NCI-H128 (cell line): ENCODE data around the gene TSPEAR.

Source experiments
- DNase-seq: peaks from one replicate; lab custom pipeline; 2025; ENCODE audit not compliant: unreplicated experiment; lab: John Stamatoyannopoulos, UW

The TSPEAR gene

DNA sequence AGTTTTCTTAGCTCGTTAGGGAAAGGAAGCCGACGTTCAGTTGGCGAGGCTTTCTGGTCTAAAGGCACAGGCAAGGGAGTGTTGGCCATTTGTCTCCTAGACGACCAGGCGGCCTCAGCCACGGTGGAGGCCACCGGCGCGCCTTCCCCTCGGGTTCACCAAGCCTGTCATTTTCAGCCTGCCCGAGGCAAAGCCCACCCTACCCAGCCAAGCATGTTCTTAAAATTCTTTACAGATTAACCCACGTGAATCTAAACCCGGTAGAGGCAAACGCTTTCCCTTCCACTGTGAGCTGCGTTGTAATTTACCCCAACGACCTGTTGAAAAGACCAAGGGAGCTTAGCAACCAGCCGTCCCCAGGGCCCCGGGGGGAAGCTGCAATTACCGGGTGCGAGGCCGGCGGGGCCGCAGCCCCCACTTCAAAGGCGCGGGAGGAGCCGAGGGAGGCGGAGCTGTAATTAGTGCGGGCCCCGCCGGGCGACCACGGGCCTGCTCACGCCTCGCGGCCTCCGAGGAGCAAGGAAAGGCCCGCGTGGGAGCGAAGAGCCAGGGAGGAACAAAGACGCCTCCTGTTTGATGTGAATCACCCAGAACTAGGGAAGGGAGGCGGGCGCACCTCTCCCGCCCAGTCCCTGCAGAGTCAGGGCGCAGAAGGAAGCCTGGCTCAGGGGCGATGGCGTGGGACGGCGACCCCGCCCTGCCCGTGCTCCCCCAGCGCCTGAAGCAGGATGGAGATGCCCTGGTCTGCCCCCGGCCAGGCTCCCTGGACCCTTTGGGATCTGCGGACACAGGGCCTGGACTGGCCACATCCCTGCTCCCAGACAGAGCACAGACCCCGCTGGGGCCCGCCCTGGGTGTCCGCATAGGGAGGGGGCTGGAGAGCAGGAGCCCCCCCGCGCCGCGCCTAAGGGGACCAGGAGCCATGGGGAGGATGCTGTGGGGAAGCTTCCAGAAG, 12.1 kb upstream of the TSPEAR start:
- DNase-seq = no peak

GRCh38 chr21:44722731-44723130, 11.4 kb upstream of the TSPEAR start:
- DNase-seq = no peak

DNA sequence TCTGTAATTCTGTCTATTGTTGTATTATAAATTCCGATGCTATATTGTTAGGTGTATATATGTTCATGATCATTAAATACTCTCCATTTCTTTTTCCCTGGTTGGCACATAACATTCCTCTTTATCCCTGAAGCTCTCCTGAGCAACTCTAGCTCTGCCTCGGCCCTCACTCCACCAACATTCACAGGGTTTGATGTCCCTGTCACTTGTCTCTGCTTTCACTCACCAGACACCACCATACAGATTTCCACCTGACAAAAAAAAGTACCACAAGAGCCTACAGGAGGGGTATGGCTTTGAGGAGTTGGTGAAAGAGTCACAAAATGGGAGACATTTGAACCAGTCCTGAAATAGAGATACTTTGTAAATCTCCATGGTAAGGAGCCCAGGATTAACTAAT, 8.8 kb upstream of the TSPEAR start:
- DNase-seq = no peak

DNA sequence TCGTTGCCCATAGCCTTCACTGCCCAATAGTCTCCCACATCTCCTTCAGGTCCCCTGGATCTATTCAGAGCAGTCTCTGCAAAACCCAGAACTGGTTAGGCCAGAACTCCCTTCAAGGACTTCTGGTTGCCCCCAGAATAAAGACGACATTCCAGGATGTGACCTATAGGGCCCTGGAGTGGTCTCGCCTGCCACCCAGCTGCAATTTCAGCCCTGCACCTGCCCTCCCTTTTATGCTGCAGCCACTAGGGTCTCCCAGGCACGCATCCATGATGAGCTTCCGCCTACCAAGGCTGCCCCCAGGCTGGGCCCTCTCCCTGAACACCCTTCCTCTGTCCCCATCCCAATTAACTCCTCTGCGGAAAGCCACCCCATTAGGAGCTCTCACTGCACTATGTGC, 7.2 kb upstream of the TSPEAR start:
- DNase-seq = no peak

- no peak for DNase-seq
Measured at GRCh38 chr21:44718093-44718492, 6.7 kb upstream of the TSPEAR start.

DNA sequence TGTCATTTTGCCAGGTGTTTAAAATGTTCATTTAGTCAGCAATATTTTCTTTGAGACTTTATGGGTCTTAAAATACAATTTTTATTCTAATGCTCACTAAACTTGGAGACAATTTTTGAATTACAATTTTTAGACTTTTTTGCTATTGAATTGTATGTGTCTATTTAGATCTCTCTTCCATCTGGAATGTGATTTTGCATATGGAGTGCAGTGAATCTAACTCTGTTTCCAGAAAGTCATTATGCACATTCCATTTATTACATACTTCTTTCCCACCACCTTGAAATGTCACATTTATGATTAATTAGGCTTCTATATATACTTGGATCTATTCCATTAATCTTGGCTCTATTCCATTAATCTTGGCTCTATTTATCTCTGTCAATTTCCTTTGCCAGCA, 5.6 kb upstream of the TSPEAR start:
- no peak for DNase-seq

DNA sequence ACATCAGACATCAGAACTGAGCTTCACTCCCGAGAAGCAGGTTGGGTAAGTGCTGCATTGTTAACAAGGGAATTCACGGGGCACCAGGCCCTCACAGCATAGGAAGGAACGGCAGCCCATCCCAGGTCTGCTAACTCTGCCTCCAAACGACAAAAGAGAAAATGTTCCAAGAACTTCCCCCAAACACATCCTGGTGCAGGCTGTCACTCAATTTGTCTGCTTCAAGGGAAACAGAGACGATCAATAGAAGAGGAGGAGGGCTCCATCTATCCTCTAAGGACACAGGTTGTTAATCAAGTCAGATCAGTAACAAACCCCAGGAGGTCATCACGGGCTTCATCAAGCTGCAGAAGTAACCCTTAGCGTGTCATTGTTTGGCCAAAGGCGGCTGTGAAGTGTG, 3.5 kb upstream of the TSPEAR start:
- no peak for DNase-seq

GRCh38 chr21:44713846-44714245, 2.5 kb upstream of the TSPEAR start:
- DNase-seq = no peak

DNA sequence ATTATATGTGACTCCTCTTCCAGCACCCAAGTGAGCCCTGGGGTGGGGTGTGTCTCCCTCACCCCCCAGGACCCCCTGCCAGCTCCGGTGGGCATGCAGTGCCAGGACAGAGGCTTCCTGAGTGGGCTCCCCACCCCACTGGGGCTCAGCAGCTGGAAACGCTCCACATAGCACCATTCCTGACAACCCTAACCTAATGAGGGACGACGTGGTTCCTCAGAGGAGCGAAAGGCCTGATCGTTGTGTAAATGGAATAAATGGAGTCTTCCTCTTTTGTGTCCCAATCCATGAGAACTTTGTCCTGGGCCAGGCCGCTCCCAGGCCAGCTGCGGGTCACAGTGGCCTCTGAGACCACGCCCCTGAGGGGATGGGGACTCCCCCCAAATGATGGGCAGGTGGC, 1.8 kb upstream of the TSPEAR start:
- DNase-seq = no peak

GRCh38 chr21:44712203-44713028, 1.0 kb upstream of the TSPEAR start:
- no peak for DNase-seq

- DNase-seq = peak; percentile 90
Measured at GRCh38 chr21:44710756-44711326, 531 bp downstream of the TSPEAR start.

- no peak for DNase-seq
Measured at GRCh38 chr21:44710294-44710665, 1.1 kb downstream of the TSPEAR start.

- DNase-seq = peak; percentile 49
Measured at GRCh38 chr21:44709426-44710293, 1.7 kb downstream of the TSPEAR start.

DNA sequence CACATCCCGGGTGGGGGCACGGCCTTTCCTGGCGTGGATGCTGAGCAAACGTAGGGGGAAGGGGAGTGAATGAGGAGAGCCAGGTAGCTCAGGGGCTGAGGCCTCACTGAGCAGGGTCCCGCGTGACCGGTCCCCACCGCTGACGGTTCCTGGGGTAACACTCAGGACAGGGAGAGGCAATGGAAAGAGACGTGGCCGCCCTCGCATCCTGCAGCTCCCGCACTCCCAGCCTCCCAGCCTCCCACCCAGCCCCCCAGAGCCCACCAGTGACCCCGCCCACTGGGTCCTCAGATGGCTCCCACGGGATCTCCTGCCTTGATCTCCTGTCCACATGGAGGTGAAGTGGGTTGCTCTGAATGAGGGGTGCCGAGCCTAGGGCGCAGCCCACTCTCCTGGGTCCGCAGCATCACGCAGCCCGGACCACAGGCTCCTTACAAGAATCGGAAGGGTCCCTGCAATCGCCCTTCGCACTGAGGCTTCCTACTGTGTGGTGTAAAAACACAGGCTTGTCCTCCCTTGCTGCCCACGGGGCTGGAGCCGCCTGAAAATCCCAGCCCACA, 2.4 kb downstream of the TSPEAR start:
- no peak for DNase-seq

GRCh38 chr21:44708213-44708865, 3.0 kb downstream of the TSPEAR start:
- no peak for DNase-seq

GRCh38 chr21:44706706-44707581, 4.4 kb downstream of the TSPEAR start:
- no peak for DNase-seq

- no peak for DNase-seq
Measured at GRCh38 chr21:44706026-44706705, 5.2 kb downstream of the TSPEAR start.

- DNase-seq = no peak
Measured at GRCh38 chr21:44704636-44705001, 6.8 kb downstream of the TSPEAR start.
